ENCODE data around the gene TFB1M.

Gene TFB1M

DNA sequence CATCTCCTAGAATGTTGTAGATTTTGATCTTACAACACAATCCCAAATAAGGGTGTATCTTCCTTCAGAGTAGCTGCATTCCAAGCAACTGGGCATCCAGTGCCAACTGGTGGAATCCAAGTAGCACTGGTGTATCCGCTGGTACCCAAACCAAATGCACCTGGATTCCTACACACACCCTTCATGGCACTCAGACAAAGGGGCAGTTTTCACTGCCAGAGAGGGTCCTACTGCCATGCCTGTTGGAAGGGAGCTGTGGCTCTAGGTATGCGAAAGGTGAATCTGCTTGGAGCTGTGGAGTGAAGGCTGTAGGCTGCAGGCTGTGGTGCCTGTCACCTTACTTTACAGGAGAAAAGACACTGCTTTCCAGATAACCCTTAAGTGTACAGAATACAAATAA is 67.5 kb downstream of the TFB1M start:
- no peak overlapping the region for H3K9ac ChIP-seq (ENCODE audit: low read length)
- no peak overlapping the region for H3K4me3 ChIP-seq (ENCODE audit: low read depth, low read length, poor library complexity, severe bottlenecking)
- H3K4me1 ChIP-seq (ENCODE audit: insufficient read depth, low read length, severe bottlenecking): no peaks in the 10 kb centered on the region
- TF ChIP-seq, protein P1, sequence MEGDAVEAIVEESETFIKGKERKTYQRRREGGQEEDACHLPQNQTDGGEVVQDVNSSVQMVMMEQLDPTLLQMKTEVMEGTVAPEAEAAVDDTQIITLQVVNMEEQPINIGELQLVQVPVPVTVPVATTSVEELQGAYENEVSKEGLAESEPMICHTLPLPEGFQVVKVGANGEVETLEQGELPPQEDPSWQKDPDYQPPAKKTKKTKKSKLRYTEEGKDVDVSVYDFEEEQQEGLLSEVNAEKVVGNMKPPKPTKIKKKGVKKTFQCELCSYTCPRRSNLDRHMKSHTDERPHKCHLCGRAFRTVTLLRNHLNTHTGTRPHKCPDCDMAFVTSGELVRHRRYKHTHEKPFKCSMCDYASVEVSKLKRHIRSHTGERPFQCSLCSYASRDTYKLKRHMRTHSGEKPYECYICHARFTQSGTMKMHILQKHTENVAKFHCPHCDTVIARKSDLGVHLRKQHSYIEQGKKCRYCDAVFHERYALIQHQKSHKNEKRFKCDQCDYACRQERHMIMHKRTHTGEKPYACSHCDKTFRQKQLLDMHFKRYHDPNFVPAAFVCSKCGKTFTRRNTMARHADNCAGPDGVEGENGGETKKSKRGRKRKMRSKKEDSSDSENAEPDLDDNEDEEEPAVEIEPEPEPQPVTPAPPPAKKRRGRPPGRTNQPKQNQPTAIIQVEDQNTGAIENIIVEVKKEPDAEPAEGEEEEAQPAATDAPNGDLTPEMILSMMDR (IDR thresholded peaks at IDR 0.05; ENCODE audit: low read length): no peak
- TF ChIP-seq EZH2 (IDR thresholded peaks at IDR 0.05; ENCODE audit: borderline replicate concordance, low read length): no peak
- H4K20me1 ChIP-seq (ENCODE audit: insufficient read depth, low read length): no peaks in the 10 kb centered on the region
- H3K9me3 ChIP-seq (ENCODE audit: low read length): no peaks in the 10 kb centered on the region
- H3K79me2 ChIP-seq (ENCODE audit: insufficient read depth, low read length): no peaks in the 10 kb centered on the region
- no peak overlapping the region for H3K27ac ChIP-seq (ENCODE audit: low read depth, low read length, poor library complexity, severe bottlenecking)
- no peak overlapping the region for H2AFZ ChIP-seq (ENCODE audit: low read length)
- no peaks in the 10 kb centered on the region for H3K9me2 ChIP-seq (ENCODE audit: low read depth, low read length)
- H3K36me3 ChIP-seq (ENCODE audit: insufficient read depth, low read length): peaks cover 12% of the 10 kb centered on the region; the same call in 1 of the 2 replicates
- no peak overlapping the region for H3K4me2 ChIP-seq (ENCODE audit: low read length)
- no peaks in the 10 kb centered on the region for H3F3A ChIP-seq (ENCODE audit: insufficient read depth, low read length)
- no peaks in the 10 kb centered on the region for H3K27me3 ChIP-seq (ENCODE audit: insufficient read depth, low read length)

DNA sequence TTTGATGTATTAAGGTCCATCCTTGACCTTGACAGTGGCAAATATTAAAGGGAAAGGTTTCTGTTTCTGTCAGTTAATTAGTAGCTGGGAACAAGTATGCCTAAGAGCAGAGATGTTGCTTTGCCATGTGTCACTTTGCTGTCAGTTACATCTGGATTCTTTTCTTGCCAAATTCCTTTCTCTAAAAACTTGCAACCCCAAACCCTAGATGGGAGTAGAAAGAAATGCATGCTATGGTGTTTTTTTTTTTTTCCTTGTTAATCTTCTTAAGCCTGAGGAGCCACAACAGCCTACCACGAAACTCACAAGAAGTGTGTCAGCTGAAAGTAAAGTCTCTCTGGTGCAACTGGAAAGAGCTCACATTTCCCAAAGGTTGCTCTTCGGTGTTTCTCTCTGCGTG is 68.5 kb downstream of the TFB1M start:
- H3K27me3 ChIP-seq (ENCODE audit: insufficient read depth, low read length): no peaks in the 10 kb centered on the region
- H3K9me3 ChIP-seq (ENCODE audit: low read length): no peaks in the 10 kb centered on the region
- H3K36me3 ChIP-seq (ENCODE audit: insufficient read depth, low read length): peaks cover 7% of the 10 kb centered on the region; the same call in 1 of the 2 replicates
- TF ChIP-seq, protein P1 (IDR thresholded peaks at IDR 0.05; ENCODE audit: low read length): no peak
- TF ChIP-seq EZH2 (IDR thresholded peaks at IDR 0.05; ENCODE audit: borderline replicate concordance, low read length): no peak
- H3F3A ChIP-seq (ENCODE audit: insufficient read depth, low read length): no peaks in the 10 kb centered on the region
- H3K9ac ChIP-seq (ENCODE audit: low read length): no peak overlapping the region
- no peaks in the 10 kb centered on the region for H3K4me1 ChIP-seq (ENCODE audit: insufficient read depth, low read length, severe bottlenecking)
- H3K9me2 ChIP-seq (ENCODE audit: low read depth, low read length): no peaks in the 10 kb centered on the region
- H3K27ac ChIP-seq (ENCODE audit: low read depth, low read length, poor library complexity, severe bottlenecking): no peak overlapping the region
- no peak overlapping the region for H2AFZ ChIP-seq (ENCODE audit: low read length)
- no peak overlapping the region for H3K4me2 ChIP-seq (ENCODE audit: low read length)
- H3K4me3 ChIP-seq (ENCODE audit: low read depth, low read length, poor library complexity, severe bottlenecking): no peak overlapping the region
- H4K20me1 ChIP-seq (ENCODE audit: insufficient read depth, low read length): no peaks in the 10 kb centered on the region
- no peaks in the 10 kb centered on the region for H3K79me2 ChIP-seq (ENCODE audit: insufficient read depth, low read length)

DNA sequence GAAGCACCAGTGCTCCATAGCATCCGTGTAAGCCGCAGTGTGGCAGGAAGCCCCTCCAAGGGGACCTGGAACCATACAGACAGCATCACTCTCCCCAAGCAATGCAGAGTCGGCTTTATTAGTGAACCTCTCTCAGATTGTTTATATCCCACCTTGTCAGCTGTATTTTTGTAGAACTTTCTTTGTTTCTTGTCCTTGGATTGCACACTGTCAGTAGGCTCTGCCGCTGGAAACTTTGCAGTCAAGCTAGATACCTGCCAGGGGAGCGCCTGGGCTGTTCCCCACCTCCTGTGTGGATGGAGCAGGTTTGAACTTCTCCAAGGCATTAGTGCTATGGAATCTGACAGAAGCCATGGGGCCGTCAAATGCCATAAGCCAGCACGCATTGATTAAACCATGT is 69.1 kb downstream of the TFB1M start:
- no peak overlapping the region for H3K4me2 ChIP-seq (ENCODE audit: low read length)
- H3K9me2 ChIP-seq (ENCODE audit: low read depth, low read length): no peaks in the 10 kb centered on the region
- no peaks in the 10 kb centered on the region for H3K9me3 ChIP-seq (ENCODE audit: low read length)
- H3K27ac ChIP-seq (ENCODE audit: low read depth, low read length, poor library complexity, severe bottlenecking): no peak overlapping the region
- no peak for TF ChIP-seq EZH2 (IDR thresholded peaks at IDR 0.05; ENCODE audit: borderline replicate concordance, low read length)
- TF ChIP-seq, protein P1 (IDR thresholded peaks at IDR 0.05; ENCODE audit: low read length): no peak
- no peaks in the 10 kb centered on the region for H3K79me2 ChIP-seq (ENCODE audit: insufficient read depth, low read length)
- no peaks in the 10 kb centered on the region for H3K27me3 ChIP-seq (ENCODE audit: insufficient read depth, low read length)
- no peaks in the 10 kb centered on the region for H4K20me1 ChIP-seq (ENCODE audit: insufficient read depth, low read length)
- H3K4me1 ChIP-seq (ENCODE audit: insufficient read depth, low read length, severe bottlenecking): no peaks in the 10 kb centered on the region
- H3K4me3 ChIP-seq (ENCODE audit: low read depth, low read length, poor library complexity, severe bottlenecking): no peak overlapping the region
- H3F3A ChIP-seq (ENCODE audit: insufficient read depth, low read length): no peaks in the 10 kb centered on the region
- no peak overlapping the region for H3K9ac ChIP-seq (ENCODE audit: low read length)
- no peak overlapping the region for H2AFZ ChIP-seq (ENCODE audit: low read length)
- H3K36me3 ChIP-seq (ENCODE audit: insufficient read depth, low read length): peaks cover 1% of the 10 kb centered on the region; the same call in 1 of the 2 replicates

Measured in OCI-LY1 (cell line).